T follicular helper cell (primary cell): ENCODE data around the gene ARHGEF1.

Source experiments
- DNase-seq: peaks from one replicate; pipeline ENCODE4 v3.0.0-alpha.2; 2020; ENCODE audit warnings: low read depth
- total RNA-seq, 2 experiments: gene quantifications; one replicate each; lab custom pipeline; 2026; lab: John Stamatoyannopoulos, UW

The ARHGEF1 gene, protein sequence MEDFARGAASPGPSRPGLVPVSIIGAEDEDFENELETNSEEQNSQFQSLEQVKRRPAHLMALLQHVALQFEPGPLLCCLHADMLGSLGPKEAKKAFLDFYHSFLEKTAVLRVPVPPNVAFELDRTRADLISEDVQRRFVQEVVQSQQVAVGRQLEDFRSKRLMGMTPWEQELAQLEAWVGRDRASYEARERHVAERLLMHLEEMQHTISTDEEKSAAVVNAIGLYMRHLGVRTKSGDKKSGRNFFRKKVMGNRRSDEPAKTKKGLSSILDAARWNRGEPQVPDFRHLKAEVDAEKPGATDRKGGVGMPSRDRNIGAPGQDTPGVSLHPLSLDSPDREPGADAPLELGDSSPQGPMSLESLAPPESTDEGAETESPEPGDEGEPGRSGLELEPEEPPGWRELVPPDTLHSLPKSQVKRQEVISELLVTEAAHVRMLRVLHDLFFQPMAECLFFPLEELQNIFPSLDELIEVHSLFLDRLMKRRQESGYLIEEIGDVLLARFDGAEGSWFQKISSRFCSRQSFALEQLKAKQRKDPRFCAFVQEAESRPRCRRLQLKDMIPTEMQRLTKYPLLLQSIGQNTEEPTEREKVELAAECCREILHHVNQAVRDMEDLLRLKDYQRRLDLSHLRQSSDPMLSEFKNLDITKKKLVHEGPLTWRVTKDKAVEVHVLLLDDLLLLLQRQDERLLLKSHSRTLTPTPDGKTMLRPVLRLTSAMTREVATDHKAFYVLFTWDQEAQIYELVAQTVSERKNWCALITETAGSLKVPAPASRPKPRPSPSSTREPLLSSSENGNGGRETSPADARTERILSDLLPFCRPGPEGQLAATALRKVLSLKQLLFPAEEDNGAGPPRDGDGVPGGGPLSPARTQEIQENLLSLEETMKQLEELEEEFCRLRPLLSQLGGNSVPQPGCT
- 177 to 643 reads per million in 2 experiments for total RNA-seq

DNA sequence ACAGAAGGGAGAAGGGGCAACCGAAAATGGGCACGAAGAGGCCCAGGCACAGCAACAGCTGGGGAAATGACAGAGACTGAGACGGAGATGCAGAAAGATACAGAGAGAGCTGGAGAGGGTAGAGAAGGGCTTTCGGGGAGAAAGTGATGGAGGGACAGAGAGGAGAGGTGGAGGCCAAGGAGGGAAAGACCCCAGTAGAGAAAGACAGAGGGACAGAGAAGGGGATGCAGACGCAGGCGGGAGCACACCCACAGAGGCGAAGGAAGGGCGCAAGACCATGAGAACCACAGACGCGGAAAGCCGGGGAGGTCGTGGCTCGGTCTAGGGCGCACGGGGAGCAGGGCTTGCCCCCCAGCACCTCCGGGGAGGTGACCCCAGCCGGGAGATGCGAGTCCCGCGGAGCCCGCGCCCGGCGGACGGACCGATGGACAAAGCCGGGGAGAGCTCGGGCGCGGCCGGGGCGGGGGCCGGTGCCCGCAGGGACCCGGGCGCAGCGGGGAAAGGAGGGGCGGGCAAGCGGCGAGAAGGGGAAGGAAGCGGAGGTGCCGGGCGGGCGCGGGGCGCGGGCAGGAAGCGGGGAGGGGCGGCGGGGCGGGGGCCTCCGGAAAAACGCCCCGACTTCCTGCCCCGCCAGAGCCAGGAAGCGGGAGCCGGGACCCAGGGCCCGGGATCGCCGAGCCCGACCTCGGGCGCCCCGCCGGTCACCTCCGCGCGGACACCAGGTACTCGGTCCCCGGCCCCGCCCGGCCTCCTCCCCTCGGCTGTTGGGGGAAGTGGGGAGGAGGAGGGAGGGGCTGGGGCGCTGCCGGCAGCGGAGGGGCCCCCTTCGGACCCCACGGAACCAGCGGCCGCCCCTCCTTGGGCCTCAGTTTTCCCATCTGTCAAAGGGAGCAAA is at the start of gene ARHGEF1:
ARHGEF1 (plus strand) TSS at position 617 of the 895 bp plus-strand sequence. CDS start 4,899 bp downstream, outside the sequence.
- DNase-seq, result peak; percentile 38

DNA sequence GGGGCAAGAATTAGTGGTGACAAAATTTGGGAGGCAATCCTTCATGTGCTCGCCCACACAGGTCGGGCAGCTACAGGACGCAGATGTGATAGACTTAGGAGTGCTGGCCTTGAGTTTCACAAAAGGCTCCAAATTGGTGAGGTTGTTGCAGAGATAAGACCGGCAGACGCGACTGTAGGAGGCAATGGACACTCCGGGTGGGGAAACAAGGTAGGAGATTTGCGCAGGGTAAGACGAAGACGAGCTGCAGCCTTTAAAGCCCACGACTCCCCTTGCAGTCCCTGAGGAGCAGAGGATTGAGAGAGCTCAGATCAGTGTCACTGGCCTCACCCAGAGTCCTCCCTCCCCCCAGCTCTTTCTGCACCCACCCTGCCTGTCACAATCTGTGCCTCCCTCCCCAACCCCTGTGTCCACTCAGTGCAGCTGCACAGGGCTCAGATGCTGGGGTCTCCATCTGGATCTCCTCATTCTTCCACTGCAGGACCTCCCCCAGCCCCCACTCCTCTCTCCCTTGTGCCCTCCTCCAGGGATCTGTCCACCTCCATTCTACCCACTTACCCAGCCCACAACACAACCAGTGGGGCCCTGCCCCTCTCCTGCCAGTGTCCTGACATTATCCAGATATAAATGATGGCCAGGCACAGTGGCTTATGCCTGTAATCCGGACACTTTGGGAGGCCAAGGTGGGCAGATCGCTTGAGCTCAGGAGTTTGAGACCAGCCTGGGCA is 44.8 kb upstream of the ARHGEF1 start:
- DNase-seq, result no peak

DNA sequence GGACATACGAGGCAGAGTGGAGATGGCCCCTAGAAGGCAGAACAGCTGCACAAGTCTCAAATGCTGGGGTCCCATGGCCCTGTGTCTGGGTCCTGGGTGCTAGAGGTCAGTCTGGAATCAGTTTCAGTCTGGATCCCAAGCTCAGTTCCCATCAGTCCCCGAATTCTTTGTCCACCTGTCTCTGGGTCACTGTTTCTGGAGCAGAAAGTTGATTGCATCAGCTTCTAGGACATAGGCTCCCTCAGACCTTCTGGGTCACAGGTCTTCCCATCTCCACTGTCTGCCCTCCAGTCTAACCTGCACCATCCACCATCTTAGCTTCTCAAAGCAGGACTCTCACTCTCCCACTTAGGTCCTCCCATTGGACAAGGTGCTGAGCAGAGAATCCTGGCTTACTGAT is 43.8 kb upstream of the ARHGEF1 start:
- DNase-seq, result no peak

DNA sequence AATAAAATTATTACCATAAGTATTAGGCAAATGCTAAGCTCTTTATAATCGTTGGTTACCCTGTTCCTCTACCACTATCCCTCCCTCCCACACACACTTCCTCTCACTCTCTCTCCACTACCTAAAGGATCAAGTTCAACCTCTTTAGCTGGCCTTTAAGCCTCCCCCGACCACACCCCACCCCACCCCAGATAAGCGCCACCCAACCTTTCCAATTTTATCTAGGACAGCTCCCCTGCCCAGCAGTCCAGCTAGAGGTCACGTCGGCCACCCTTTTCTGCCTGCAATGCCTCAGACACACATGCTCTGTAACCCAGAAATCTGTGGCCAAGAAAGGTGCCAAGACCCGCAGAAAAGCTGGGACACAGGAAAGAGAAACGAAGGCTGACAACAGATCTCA is 39.6 kb upstream of the ARHGEF1 start:
- DNase-seq, result no peak

DNA sequence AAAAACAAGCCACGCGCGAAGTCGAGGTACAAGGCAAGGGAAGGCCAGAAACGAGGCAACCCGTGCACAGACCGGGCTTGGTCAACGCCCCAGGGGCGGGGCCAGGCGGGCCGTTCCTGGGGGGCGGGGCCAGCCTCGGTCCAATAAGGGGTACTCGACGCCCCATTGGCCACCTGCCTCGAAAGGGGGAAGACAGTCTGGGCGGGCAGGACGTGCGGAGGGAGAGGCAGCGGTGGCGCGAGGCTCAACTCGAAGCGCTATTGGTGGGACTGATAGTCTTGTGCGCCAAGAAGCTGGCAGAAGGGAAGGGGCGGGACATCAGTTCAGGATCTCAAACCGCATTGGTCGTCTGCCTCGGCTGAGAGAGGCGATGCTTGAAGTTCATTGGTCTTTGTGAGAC is 38.4 kb upstream of the ARHGEF1 start, which contains the start of gene LYPD4:
LYPD4 (minus strand) TSS at position 83 of the 400 bp plus-strand sequence. CDS start 5,398 bp downstream, outside the sequence.
- no peak for DNase-seq

DNA sequence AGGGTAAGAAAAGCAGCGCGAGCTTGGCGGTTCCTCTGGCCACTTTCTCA is 38.2 kb upstream of the ARHGEF1 start, which contains the start of gene DMRTC2:
DMRTC2 (plus strand) TSS at position 42 of the 50 bp plus-strand sequence. CDS start 2,387 bp downstream, outside the sequence.
- DNase-seq, result no peak

DNA sequence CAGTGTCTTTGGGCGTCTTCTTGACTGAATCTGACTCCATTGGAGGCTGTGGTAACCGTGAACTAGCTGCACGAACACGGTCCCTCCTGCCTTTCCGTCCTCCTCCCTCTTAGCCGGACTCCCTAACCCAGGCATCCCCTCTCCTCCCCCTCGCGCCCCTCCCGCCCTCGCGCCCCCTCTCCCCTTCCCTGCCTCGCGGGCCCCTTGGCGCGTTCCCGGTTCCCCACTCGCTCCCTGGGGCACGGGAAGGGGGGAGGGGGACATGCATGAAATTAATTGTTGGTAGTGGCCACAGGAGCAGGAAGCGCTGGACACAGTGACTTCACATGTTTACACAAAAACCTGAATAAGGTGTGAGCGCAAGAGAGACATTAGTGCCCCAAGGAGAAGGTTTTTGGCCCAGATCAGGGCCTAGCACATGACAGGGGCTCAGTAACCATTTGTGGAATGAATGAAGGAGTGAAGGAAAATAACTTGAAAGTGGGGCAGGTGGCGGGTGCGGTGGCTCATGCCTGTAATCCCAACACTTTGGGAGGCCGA is 37.9 kb upstream of the ARHGEF1 start:
- DNase-seq, result no peak

DNA sequence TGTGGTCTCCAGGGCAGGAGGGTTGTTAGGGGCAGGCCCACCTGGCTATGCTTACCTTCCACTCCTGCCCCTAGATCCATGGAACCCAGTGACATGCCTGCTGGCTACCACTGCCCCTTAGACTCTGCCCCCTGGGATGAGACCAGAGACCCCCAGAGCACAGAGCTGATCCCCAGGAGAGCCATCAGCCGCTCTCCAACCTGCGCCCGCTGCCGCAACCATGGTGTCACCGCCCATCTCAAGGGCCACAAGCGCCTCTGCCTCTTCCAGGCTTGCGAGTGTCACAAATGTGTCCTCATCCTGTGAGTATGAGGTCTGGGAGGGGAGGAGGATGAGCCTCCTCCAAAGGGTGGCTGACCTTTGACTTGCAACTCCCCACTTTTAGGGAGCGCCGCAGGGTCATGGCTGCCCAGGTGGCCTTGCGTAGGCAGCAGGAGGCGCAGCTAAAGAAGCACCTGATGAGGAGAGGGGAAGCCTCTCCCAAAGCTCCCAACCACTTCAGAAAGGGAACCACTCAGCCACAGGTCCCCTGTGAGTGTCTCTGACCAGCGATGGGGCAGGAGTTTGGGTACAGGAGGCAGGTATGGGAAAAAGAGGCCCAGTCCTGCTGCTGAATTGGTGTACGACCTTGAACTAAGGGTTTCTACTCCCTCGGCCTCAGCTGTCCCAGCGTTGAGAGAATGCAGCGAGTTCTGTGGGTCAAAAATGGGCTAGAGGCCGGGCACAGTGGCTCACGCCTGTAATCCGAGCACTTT is 35.5 kb upstream of the ARHGEF1 start:
- no peak for DNase-seq

DNA sequence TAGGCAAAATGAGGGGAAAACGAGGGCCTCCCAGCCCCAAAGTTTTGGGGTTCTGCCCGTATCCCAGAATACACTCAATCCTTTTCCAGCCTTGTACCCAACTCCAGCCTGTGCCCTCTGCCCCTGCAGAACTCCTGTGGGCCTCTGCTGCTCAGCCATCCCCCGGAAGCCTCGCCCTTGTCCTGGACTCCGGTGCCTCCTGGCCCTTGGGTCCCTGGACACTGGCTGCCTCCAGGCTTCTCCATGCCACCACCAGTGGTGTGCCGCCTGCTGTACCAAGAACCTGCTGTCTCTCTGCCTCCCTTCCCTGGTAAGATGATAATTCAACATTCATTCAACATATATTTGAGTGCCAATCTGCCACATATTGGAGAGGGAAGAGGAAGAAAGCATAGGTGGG is 34.3 kb upstream of the ARHGEF1 start:
- no peak for DNase-seq

DNA sequence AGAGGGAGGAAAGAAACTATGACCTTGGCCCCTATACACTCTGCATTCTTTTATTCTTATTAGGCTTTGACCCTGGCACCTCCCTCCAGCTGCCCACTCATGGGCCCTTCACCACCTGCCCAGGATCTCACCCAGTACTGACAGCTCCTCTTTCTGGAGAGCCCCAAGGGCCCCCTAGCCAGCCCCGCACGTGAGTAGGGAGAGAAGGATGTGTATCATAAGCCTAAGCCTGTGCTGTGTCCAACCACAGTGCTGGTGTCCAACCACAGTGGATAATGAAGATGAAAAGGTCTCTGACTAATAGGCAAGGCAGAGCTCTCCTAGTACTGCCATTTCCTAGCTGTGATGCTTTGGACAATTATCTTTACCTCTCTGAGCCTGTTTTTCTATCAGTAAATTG is 33.9 kb upstream of the ARHGEF1 start:
- DNase-seq, result no peak

DNA sequence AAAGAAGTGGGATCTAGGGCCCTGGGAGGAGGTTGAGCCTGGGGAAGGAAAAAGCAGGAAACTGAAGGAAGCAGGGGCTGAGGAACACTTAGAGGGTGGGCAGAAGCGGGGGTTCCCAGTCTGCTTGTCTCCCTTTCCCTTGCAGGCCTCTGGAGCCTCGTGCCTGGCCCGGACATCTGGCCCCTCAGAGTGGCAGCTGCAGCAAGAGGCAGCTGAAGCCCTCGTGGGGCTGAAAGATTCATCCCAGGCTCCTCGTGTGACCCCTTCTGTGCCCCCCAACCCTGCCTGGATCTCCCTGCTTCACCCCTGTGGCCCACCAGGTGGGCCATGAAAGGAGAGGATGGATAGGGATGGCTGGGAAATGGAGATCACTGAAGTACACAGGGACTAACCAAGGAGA is 32.6 kb upstream of the ARHGEF1 start:
- DNase-seq, result no peak

DNA sequence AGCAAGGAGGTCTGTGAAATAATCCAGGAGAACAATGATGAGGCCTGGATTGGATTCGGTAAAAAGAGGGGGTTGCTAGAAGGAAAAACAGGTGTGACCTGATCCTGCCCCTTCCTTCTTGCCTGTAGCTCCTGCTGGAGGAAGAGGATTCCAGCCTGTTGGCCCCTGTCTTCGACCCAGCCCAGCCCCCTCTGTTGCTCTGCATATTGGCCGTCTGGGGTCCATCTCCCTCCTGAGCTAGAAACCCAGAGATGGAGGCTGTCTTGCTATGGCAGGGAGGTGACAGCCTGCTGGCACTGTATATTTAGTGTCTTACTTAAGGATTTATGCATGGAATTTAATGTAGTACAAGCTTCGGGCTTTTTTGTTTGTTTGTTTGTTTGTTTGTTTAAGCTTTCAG is 31.5 kb upstream of the ARHGEF1 start:
- no peak for DNase-seq

DNA sequence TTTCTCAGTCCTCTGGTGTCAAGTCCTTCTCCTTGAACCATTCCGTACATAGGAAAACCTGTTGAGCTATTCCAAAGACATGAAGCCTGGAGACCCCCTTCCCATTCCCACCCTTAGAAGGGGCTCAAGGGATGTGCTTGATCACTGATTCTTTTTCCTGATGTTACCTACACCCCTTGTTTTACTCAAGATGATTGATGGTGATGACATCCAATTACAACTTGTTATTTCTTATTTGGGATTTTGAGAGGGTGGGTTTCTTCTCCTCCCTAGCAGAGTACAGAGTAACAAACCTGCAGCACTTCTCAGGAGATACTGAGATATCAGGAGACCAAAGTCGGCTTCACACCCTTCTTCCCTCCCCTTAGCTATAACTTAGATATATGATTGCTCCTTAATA is 29.6 kb upstream of the ARHGEF1 start:
- DNase-seq, result no peak

DNA sequence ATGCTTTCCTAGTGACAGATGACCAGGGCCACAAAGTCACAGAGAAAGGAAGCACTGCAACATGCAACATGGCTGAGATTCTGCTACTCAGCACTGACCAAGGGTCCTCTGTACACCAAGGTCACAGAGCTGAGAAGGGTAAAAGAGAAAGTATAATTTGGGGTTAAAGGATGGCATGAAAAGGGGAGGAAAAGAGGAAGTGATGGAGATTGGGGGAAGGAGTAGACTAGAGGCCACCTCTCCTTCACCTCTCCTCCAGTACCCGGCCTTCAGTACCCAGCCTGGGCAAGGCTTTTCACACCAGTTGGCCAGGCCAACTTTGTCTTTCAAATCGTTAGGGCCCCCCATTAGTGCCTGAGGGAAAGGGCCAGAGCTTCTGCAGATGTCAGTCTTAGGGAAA is 29.2 kb upstream of the ARHGEF1 start:
- no peak for DNase-seq

DNA sequence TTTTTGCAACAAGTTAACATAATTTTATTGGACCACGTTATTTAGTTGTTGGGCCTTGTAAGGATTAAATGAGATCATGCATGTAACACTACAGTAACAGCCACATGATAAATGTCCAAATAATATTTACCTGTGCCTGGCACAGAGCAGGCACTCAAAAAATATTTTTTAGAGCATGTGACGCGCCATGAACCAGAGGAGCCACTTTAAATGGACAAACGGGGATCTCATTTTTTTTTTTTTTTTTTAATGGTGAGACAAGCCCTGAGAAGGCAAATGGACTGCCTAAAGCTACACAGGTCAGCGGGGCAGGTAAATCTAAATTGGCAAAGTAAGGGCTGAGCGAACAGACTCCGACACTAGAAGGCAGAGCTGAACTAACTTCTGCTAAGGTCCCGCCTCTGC is 23.8 kb upstream of the ARHGEF1 start:
- DNase-seq, result no peak

DNA sequence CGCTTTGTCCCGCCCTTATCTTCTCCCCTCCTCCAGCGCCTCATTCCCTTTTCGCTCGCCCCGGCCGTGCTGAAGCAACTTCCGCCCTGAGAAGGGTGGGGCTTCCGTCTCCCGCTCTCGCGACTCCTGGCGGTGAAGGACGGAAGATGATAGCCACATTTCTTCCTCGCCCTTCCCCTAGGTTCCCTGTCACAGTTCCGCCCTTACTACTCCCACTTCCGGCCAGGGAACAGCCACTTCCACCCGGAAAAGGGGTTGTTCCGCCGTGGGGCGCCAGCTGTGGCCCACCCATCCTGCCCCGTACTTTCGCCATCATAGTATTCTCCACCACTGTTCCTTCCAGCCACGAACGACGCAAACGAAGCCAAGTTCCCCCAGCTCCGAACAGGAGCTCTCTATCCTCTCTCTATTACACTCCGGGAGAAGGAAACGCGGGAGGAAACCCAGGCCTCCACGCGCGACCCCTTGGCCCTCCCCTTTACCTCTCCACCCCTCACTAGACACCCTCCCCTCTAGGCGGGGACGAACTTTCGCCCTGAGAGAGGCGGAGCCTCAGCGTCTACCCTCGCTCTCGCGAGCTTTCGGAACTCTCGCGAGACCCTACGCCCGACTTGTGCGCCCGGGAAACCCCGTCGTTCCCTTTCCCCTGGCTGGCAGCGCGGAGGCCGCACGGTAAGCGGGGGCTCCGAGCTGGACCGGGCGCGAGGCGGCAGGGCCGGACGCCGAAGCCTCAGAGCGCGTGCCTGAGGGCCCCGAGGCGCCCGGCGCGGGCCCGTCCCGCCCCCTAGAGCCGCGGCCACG is 23.2 kb upstream of the ARHGEF1 start, which contains the start of gene RPS19:
RPS19 (plus strand) TSS at position 638 of the 801 bp plus-strand sequence. CDS start 520 bp downstream, outside the sequence.
- peak; percentile 97 for DNase-seq

DNA sequence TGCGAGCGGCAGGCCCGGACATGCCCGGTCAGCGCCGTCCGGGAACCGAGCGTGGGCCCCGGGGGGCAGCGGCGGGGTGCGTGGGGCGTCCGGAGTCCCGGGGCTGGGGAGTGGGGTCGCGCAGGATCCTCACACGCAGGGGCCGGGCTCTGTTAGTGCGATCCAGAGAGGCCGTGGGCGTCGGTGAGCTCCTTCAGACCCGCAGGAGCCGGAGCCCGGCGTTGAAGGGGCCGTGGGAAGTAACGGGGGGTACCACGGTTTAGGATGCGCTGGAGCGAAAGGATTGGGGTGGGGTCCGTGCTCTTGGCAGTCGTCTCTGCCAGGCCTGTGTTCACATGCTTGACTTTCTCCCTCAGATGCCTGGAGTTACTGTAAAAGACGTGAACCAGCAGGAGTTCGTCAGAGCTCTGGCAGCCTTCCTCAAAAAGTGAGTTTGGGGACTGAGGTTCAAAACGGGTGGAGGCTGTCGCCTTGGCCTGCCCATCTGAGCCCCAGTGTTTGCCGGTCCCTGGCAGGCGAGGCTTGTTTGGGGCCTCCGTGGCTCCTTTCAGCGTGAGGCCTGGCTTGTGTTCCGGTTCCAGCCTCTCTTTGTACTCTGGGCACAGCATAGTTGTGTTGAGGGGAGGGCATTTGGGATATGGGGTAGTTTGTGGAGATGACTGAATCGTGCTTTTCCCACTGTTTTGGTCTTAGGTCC is 22.4 kb upstream of the ARHGEF1 start:
- DNase-seq, result no peak

DNA sequence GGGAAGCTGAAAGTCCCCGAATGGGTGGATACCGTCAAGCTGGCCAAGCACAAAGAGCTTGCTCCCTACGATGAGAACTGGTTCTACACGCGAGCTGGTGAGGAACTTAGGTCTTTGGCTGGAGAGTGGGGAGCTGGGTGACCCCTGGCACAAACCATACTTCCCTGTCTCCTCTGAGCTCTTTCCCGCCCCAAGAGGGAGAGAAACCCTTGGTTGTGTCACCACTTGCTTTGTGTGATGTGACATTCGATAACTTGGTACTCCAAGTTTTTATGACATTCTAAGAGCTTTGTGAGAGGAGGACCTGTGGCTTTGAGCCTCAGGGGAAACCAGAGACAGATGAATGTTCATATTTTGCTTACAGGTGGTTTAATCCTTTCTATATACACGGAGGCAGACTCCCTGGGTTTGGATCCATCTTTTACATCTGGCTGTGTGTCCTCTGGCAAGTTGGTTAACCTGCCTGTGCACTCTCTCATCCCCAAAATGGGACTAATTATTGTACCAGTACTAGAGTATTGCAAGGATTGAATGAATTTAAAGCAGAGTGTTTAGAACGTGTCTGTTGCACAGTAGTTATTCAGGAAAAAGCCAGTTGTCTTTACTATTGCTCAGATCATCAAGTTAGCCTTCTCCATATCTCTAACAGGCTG is 21.7 kb upstream of the ARHGEF1 start:
- no peak for DNase-seq
